DND-41 (cell line): Measurements from ENCODE around the gene SAG.

ENCODE experiments used
- ATAC-seq: fragments of 200-7000 bp; cut with Tn5 transposase; 3 replicates; pipeline ENCODE4 v1.9.1; 2021; ENCODE audit warnings: low read depth; ENCODE audit not compliant: insufficient read depth
- DNase-seq: peaks from one replicate; pipeline ENCODE4 v3.0.0-alpha.2; 2020
- H2AFZ ChIP-seq: 2 replicates; pipeline ENCODE4 v1.6.0; 2012; ENCODE audit warnings: low read depth, low read length
- H3K27ac ChIP-seq: 2 replicates; pipeline ENCODE4 v1.5.1; 2012; ENCODE audit warnings: low read length, inconsistent platforms
- H3K27me3 ChIP-seq: fragments of 200-600 bp; sonication (generic); 2 replicates; pipeline ENCODE4 v1.6.0; 2012; ENCODE audit warnings: low read length, mild to moderate bottlenecking, inconsistent platforms; ENCODE audit not compliant: insufficient read depth, poor library complexity
- H3K36me3 ChIP-seq: 2 replicates; pipeline ENCODE4 v1.5.1; 2012; ENCODE audit warnings: low read length, inconsistent platforms; ENCODE audit not compliant: insufficient read depth
- H3K4me1 ChIP-seq: 2 replicates; pipeline ENCODE4 v1.5.1; 2012; ENCODE audit warnings: mild to moderate bottlenecking, low read length; ENCODE audit not compliant: insufficient read depth
- H3K4me2 ChIP-seq: 2 replicates; pipeline ENCODE4 v1.6.0; 2012; ENCODE audit warnings: mild to moderate bottlenecking, moderate library complexity, low read length, inconsistent platforms; ENCODE audit not compliant: insufficient read depth
- H3K4me3 ChIP-seq, 2 experiments: fragments of 200-600 bp in 1 of 2; shearing (Covaris generic) in 1 of 2; 2 replicates each; pipeline ENCODE4 v1.5.1; 2012 to 2016; ENCODE audit warnings: inconsistent platforms in 2 of 2, low read length in 2 of 2, mild to moderate bottlenecking in 2 of 2, low read depth in 1 of 2, moderate library complexity in 1 of 2
- H3K79me2 ChIP-seq: 2 replicates; pipeline ENCODE4 v1.6.0; 2012; ENCODE audit warnings: low read length, inconsistent platforms; ENCODE audit not compliant: insufficient read depth
- H3K9ac ChIP-seq: 2 replicates; pipeline ENCODE4 v1.6.0; 2012; ENCODE audit warnings: low read depth, mild to moderate bottlenecking, inconsistent platforms, low read length, moderate library complexity
- H3K9me3 ChIP-seq: 2 replicates; pipeline ENCODE4 v1.5.1; 2012; ENCODE audit warnings: low read length, moderate library complexity, mild to moderate bottlenecking, inconsistent platforms; ENCODE audit not compliant: insufficient read depth, severe bottlenecking
- H4K20me1 ChIP-seq: 2 replicates; pipeline ENCODE4 v1.6.0; 2012; ENCODE audit warnings: low read length; ENCODE audit not compliant: insufficient read depth
- CTCF ChIP-seq: IDR thresholded peaks from 2 replicates; pipeline ENCODE4 v1.5.1; 2012; ENCODE audit warnings: borderline replicate concordance, low read length, moderate library complexity, mild to moderate bottlenecking; ENCODE audit not compliant: poor library complexity, severe bottlenecking; ENCODE audit errors: extremely low read depth
- EZH2 ChIP-seq: IDR thresholded peaks from 3 replicates; pipeline ENCODE4 v1.6.1; 2012; ENCODE audit warnings: borderline replicate concordance, low read depth, mild to moderate bottlenecking, moderate library complexity, low read length, inconsistent platforms; ENCODE audit not compliant: severe bottlenecking

The SAG gene

GRCh38 chr2:233367586-233367985 is 60.0 kb downstream of the SAG start:
- Histone ChIP-seq H3K27ac (no peak overlapping the region), H3K4me1 (no peaks in the 10 kb centered on the region), H3K9ac (no peak overlapping the region), H3K4me3 (no peak overlapping the region), H4K20me1 (peaks cover 16% of the 10 kb centered on the region; the same call in 1 of the 2 replicates), H3K79me2 (peaks cover 22% of the 10 kb centered on the region; the same call in 1 of the 2 replicates), H3K36me3 (peaks cover 5% of the 10 kb centered on the region; the same call in 1 of the 2 replicates), H3K9me3 (no peaks in the 10 kb centered on the region), H2AFZ (no peak overlapping the region), H3K27me3 (no peaks in the 10 kb centered on the region), H3K4me2 (no peak overlapping the region)
- no peak for ATAC-seq
- TF ChIP-seq EZH2: no peak
- TF ChIP-seq CTCF: no peak
- no peak for DNase-seq

- no peak for TF ChIP-seq CTCF
- TF ChIP-seq EZH2: no peak
- DNase-seq: no peak
- Histone ChIP-seq H3K27me3 (no peaks in the 10 kb centered on the region), H4K20me1 (peaks cover 16% of the 10 kb centered on the region; the same call in 1 of the 2 replicates), H3K4me1 (no peaks in the 10 kb centered on the region), H3K79me2 (peaks cover 23% of the 10 kb centered on the region; the same call in 1 of the 2 replicates), H3K9me3 (no peaks in the 10 kb centered on the region), H3K36me3 (peaks cover 5% of the 10 kb centered on the region), H3K4me3 (no peak overlapping the region), H2AFZ (no peak overlapping the region), H3K9ac (no peak overlapping the region), H3K27ac (no peak overlapping the region), H3K4me2 (no peak overlapping the region)
- no peak for ATAC-seq
These were observed 61.1 kb downstream of the SAG start for GRCh38 chr2:233368756-233369155.

- Histone ChIP-seq H3K4me2 (no peak overlapping the region), H3K9me3 (no peaks in the 10 kb centered on the region), H3K9ac (no peak overlapping the region), H3K4me1 (no peaks in the 10 kb centered on the region), H3K27ac (no peak overlapping the region), H2AFZ (no peak overlapping the region), H3K79me2 (peaks cover 23% of the 10 kb centered on the region; the same call in 1 of the 2 replicates), H3K4me3 (no peak overlapping the region), H3K27me3 (no peaks in the 10 kb centered on the region), H4K20me1 (peaks cover 16% of the 10 kb centered on the region; the same call in 1 of the 2 replicates), H3K36me3 (peaks cover 7% of the 10 kb centered on the region)
- TF ChIP-seq CTCF (no peak), EZH2 (no peak)
- ATAC-seq: no peak
- DNase-seq: no peak
These were observed 61.8 kb downstream of the SAG start for GRCh38 chr2:233369462-233369861.
